NB4 (cell line): ENCODE results near the gene MAJIN.

Experiments used
- DNase-seq: peaks from one replicate; pipeline ENCODE4 v3.0.0; 2010; ENCODE audit warnings: low read depth
- H3K4me3 ChIP-seq: one replicate; pipeline ENCODE4 v1.5.1; 2011; ENCODE audit warnings: mild to moderate bottlenecking, low read depth, low read length, moderate library complexity
- MYC ChIP-seq: IDR thresholded peaks from 2 replicates; pipeline ENCODE4 v1.6.1; 2011; ENCODE audit warnings: low read depth, low read length
- POLR2A ChIP-seq: IDR thresholded peaks from 2 replicates; pipeline ENCODE4 v1.6.1; 2011; ENCODE audit warnings: mild to moderate bottlenecking; ENCODE audit not compliant: insufficient read length; ENCODE audit errors: extremely low read depth
- TF ChIP-seq, protein P1 (sequence below): IDR thresholded peaks from one replicate; pipeline ENCODE4 v1.5.1; 2012; ENCODE audit warnings: low read depth, low read length
- TF ChIP-seq, protein P2 (sequence below): IDR thresholded peaks from 2 replicates; pipeline ENCODE4 v1.6.1; 2011; ENCODE audit warnings: low read depth, low read length

MAJIN gene

DNA sequence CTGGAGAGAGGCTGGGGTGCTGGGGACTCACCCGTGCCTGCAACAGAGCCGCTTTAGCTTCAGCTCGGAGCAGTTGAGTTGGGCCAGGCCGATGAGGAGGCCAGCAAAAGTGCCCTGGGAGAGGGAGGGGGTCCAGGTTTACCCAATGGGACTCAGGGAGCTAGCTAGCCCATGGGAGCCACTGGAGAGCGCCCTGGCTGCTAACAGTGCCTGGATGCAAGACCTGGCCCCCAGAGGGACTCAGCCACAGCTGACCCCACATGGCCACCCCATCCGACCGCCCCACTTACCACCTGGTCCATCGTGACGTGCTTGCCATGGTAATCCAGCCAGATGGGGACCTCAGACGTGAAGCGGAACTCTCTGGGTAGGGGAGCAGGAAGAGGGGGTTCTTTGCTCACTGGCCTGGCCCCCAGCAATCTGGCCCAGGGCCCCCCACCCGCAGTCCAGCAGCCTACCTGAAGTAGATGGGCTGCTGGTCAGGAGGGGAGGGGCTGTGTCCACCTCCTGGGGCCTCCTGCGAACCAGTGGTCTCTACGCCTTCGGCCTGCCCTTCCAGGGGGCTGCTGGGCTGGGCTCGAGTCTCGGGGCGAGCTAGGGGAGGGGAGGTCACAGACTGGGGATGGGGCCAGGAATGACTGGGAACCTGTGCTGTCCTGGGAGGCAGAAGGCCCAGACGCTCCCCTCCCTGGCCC lies 74.4 kb downstream of the MAJIN start:
- TF ChIP-seq, protein P1, sequence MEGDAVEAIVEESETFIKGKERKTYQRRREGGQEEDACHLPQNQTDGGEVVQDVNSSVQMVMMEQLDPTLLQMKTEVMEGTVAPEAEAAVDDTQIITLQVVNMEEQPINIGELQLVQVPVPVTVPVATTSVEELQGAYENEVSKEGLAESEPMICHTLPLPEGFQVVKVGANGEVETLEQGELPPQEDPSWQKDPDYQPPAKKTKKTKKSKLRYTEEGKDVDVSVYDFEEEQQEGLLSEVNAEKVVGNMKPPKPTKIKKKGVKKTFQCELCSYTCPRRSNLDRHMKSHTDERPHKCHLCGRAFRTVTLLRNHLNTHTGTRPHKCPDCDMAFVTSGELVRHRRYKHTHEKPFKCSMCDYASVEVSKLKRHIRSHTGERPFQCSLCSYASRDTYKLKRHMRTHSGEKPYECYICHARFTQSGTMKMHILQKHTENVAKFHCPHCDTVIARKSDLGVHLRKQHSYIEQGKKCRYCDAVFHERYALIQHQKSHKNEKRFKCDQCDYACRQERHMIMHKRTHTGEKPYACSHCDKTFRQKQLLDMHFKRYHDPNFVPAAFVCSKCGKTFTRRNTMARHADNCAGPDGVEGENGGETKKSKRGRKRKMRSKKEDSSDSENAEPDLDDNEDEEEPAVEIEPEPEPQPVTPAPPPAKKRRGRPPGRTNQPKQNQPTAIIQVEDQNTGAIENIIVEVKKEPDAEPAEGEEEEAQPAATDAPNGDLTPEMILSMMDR = no peak
- no peak for TF ChIP-seq POLR2A
- TF ChIP-seq MYC = no peak
- TF ChIP-seq, protein P2, sequence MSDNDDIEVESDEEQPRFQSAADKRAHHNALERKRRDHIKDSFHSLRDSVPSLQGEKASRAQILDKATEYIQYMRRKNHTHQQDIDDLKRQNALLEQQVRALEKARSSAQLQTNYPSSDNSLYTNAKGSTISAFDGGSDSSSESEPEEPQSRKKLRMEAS = no peak
- H3K4me3 ChIP-seq = no peak overlapping the region
- DNase-seq = no peak

- DNase-seq = no peak
- no peak overlapping the region for H3K4me3 ChIP-seq
- no peak for TF ChIP-seq MYC
- TF ChIP-seq, protein P1 = no peak
- TF ChIP-seq POLR2A = no peak
- TF ChIP-seq, protein P2 = no peak
These were observed 75.4 kb downstream of the MAJIN start for GRCh38 chr11:64896448-64897022.

DNA sequence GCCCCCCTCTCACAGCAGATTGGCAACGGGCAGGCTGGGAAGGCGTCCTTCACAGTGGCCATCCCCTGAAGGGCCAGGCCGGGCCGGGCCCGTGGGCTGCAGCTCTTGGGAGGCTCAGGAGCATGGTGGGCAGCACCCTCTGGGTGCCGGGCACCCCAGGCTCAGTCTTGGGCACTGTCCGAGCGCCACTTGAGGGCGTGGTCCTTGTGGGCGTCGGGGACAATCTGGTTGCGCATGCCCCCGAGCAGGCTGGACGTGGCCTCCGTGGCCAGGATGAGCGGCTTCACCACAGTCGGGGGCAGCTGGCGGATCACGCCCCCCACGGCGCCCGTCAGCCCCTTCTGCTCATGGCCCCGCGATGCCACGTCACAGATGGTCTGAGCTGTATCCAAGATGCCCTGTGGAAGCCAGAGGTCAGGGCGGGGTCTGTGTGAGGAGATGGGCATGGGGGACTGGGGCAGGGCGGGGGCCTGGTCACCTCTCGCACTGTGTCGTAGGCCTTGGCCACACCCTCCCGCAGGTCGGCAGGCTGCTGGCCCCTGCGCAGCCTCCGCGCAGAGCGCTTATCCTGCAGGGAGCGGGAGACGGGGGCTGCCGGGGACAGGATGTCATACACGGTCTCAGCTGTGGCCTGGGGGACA lies 77.0 kb downstream of the MAJIN start:
- no peak for DNase-seq
- no peak overlapping the region for H3K4me3 ChIP-seq
- TF ChIP-seq MYC (no peak), POLR2A (no peak)
- TF ChIP-seq, protein P1 = no peak
- TF ChIP-seq, protein P2 = no peak

GRCh38 chr11:64894070-64894811 lies 77.7 kb downstream of the MAJIN start:
- peak; percentile 86 for DNase-seq
- TF ChIP-seq, protein P2 = peak; percentile 45
- TF ChIP-seq, protein P1 = peak; percentile 91
- TF ChIP-seq MYC = no peak

DNA sequence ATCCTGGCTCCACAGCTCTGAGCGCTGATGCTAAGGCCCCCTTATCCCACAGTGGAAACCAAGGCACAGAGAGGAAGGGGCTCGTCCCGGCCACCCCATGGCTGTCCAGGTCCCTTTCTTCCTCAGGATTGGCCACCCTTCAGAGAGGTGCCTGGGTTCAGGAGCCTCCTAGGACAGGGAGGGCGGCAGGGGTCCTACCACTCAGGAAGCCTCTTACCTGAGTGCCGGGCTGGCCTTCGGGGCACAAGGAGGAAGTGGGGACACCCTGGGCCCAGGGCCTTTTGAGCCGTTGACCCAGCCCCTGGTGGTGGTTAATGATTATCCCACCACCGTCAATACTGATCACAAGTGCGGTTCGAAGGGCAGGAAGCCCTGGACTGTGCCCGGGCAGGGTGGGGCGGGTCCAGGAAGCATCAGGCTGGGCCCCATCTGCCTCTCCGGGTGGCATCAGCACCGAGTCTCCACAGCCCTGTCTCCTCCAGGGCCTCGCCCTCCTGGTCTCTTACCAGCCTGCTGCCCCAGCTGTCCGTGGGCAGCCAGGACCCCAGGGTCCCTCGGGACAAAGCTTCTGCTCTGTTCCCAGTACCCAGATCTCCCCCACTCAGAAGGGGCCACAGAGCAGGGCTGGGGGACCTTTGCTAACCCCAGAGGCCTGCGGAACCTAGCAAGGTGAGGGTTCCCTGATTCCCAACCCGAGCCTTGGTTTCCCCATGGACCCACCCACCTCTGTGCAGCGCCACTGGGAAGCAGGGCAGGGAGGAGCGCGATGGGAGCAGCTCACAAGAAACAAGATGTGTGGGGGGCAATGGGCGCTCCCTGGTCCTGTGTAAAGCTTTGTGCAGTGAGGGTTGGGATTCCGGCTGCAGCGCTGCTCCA lies 78.5 kb downstream of the MAJIN start:
- TF ChIP-seq, protein P1 = no peak
- TF ChIP-seq POLR2A (no peak), MYC (no peak)
- TF ChIP-seq, protein P2 = no peak
- no peak overlapping the region for H3K4me3 ChIP-seq
- DNase-seq = no peak

More at GRCh38 chr11:64894070-64894811, 77.7 kb downstream of the MAJIN start:
- H3K4me3 ChIP-seq = no peak overlapping the region
